ENCODE measurements around the gene TRAPPC5.

- TF ChIP-seq CTCF (IDR thresholded peaks at IDR 0.05) (no peak), POLR2AphosphoS5 (IDR thresholded peaks at IDR 0.05) (no peak), POLR2A (IDR thresholded peaks at IDR 0.05) (no peak)
Measured at GRCh38 chr19:7698583-7698982, 17.9 kb downstream of the TRAPPC5 start.
